Keratinocyte (primary cell): Measurements from ENCODE around the gene ARHGAP31. TPM values are rescaled to one million over a fixed set of nuclear protein-coding genes. Genes with fewer than 3 reads are reported as not detected.

Source experiments
- DNase-seq: peaks from one replicate; pipeline ENCODE4 v3.0.0-alpha.2; 2011; ENCODE audit warnings: low read depth, missing footprints, low spot score
- FAIRE-seq: peaks from 2 replicates; lab custom pipeline; 2011; peaks lifted over from hg19 to GRCh38; lab: Jason Lieb, UNC
- H2AFZ ChIP-seq: 2 replicates; pipeline ENCODE4 v1.6.0; 2012; ENCODE audit warnings: low read length, control low read depth, inconsistent platforms; ENCODE audit not compliant: control insufficient read depth
- H3K27ac ChIP-seq: 2 replicates; pipeline ENCODE4 v1.5.1; 2011; ENCODE audit warnings: low read length; ENCODE audit not compliant: control insufficient read depth, insufficient read depth
- H3K27me3 ChIP-seq: 3 replicates; pipeline ENCODE4 v1.6.0; 2011; ENCODE audit warnings: low read length; ENCODE audit not compliant: control insufficient read depth, insufficient read depth; ENCODE audit errors: extremely low read depth
- H3K36me3 ChIP-seq, 2 experiments: 2 replicates in 1 of 2; 3 replicates in 1 of 2; pipeline ENCODE4 v1.5.1; 2011; ENCODE audit warnings: low read length in 2 of 2, mild to moderate bottlenecking in 1 of 2; ENCODE audit not compliant: control insufficient read depth in 2 of 2, insufficient read depth in 2 of 2; ENCODE audit errors: extremely low read depth in 1 of 2
- H3K4me1 ChIP-seq: 3 replicates; pipeline ENCODE4 v1.5.1; 2011; ENCODE audit warnings: low read length; ENCODE audit not compliant: control insufficient read depth, insufficient read depth; ENCODE audit errors: extremely low read depth
- H3K4me2 ChIP-seq: 3 replicates; pipeline ENCODE4 v1.6.0; 2011; ENCODE audit warnings: low read depth, low read length; ENCODE audit not compliant: control insufficient read depth, insufficient read depth; ENCODE audit errors: extremely low read depth
- H3K4me3 ChIP-seq, 3 experiments: fragments of 200-600 bp in 1 of 3; sonication (generic) in 1 of 3; 2 replicates in 2 of 3; 3 replicates in 1 of 3; pipeline ENCODE4 v1.5.1; 2011 to 2016; ENCODE audit warnings: low read length in 3 of 3, mild to moderate bottlenecking in 3 of 3, control low read depth in 2 of 3, inconsistent platforms in 1 of 3, low read depth in 1 of 3, mixed read lengths in 1 of 3, mixed run types in 1 of 3, moderate library complexity in 1 of 3; ENCODE audit not compliant: control insufficient read depth in 2 of 3, insufficient read depth in 2 of 3; ENCODE audit errors: extremely low read depth in 1 of 3
- H3K79me2 ChIP-seq: 2 replicates; pipeline ENCODE4 v1.6.0; 2012; ENCODE audit warnings: low read length; ENCODE audit not compliant: control insufficient read depth, insufficient read depth
- H3K9ac ChIP-seq: 3 replicates; pipeline ENCODE4 v1.6.0; 2011; ENCODE audit warnings: low read length; ENCODE audit not compliant: control insufficient read depth, insufficient read depth; ENCODE audit errors: extremely low read depth
- H3K9me1 ChIP-seq: 3 replicates; pipeline ENCODE4 v1.6.0; 2011; ENCODE audit warnings: low read length; ENCODE audit not compliant: control insufficient read depth, insufficient read depth; ENCODE audit errors: extremely low read depth
- H3K9me3 ChIP-seq: 2 replicates; pipeline ENCODE4 v1.5.1; 2012; ENCODE audit warnings: low read depth, low read length; ENCODE audit not compliant: control insufficient read depth
- H4K20me1 ChIP-seq: 3 replicates; pipeline ENCODE4 v1.6.0; 2011; ENCODE audit warnings: low read length; ENCODE audit not compliant: control insufficient read depth, insufficient read depth; ENCODE audit errors: extremely low read depth
- CTCF ChIP-seq, 3 experiments: IDR thresholded peaks in 1 of 3; conservative IDR thresholded peaks in 1 of 3; optimal IDR thresholded peaks in 1 of 3; 2 replicates in 2 of 3; 3 replicates in 1 of 3; pipeline versions ENCODE3 to v1.5.1; 2011; ENCODE audit warnings: low read length in 3 of 3, mild to moderate bottlenecking in 3 of 3, moderate library complexity in 2 of 3, control low read depth in 1 of 3, inconsistent platforms in 1 of 3; ENCODE audit not compliant: insufficient read depth in 2 of 3; ENCODE audit errors: extremely low read depth in 1 of 3
- EZH2 ChIP-seq: IDR thresholded peaks from one replicate; pipeline ENCODE4 v1.6.1; 2012; ENCODE audit warnings: inconsistent platforms, mild to moderate bottlenecking, low read length, moderate library complexity
- dilution Hi-C: fragments of 300-500 bp; cut with MboI; formaldehyde crosslinking; loops from one replicate; pipeline ENCODE4 v1.7.0; 2020; ENCODE audit warnings: low sequenced_read_pairs; ENCODE audit not compliant: extremely low pct_ligation_motif_present
- polyA plus RNA-seq, 5 experiments: library from polyadenylated mRNA; depleted of rRNA in 3 of 5; stranded (reverse) in 3 of 5; stranded (forward) in 1 of 5; unstranded in 1 of 5; fragments of >200 nt; gene quantifications; 1 replicate in 1 of 5; 2 replicates in 3 of 5; 3 replicates in 1 of 5; pipeline versions ENCODE4 v1.2.1 to v1.2.3, GENCODE V29; 2011 to 2012; ENCODE audit warnings: missing spikeins in 2 of 5, low read depth in 1 of 5, low replicate concordance in 1 of 5

The ARHGAP31 gene
- polyA plus RNA-seq, 1 donor (not counting 4 experiments of a cell fraction or from before 2014, with no cell fraction given): 3.0 TPM

GRCh38 chr3:119365418-119365817, 71.2 kb downstream of the ARHGAP31 start:
- Histone ChIP-seq H3K4me2 (no peak overlapping the region), H3K9me3 (no peaks in the 10 kb centered on the region), H3K79me2 (no peaks in the 10 kb centered on the region), H3K9me1 (no peaks in the 10 kb centered on the region), H3K36me3 (no peaks in the 10 kb centered on the region), H3K4me3 (no peak overlapping the region), H3K9ac (no peak overlapping the region), H4K20me1 (no peaks in the 10 kb centered on the region), H3K27me3 (no peaks in the 10 kb centered on the region), H3K4me1 (no peaks in the 10 kb centered on the region), H3K27ac (no peak overlapping the region), H2AFZ (no peak overlapping the region)
- FAIRE-seq: no peak
- no peak for DNase-seq
- TF ChIP-seq CTCF (optimal IDR thresholded peaks at IDR 0.05 in 1 of 3, IDR thresholded peaks at IDR 0.05 in 1 of 3, conservative IDR thresholded peaks at IDR 0.05 in 1 of 3; ENCODE audit: extremely low read depth in 1 of 3, insufficient read depth in 2 of 3, low read length in 3 of 3) (no peak), EZH2 (no peak)
- dilution Hi-C loops: no loop called here

GRCh38 chr3:119367000-119367399, 72.8 kb downstream of the ARHGAP31 start:
- dilution Hi-C loops: no loop called here
- no peak overlapping the region for H3K27ac ChIP-seq
- H3K9me3 ChIP-seq: no peaks in the 10 kb centered on the region

More at GRCh38 chr3:119367000-119367399, 72.8 kb downstream of the ARHGAP31 start:
- Histone ChIP-seq H4K20me1 (no peaks in the 10 kb centered on the region), H3K4me3 (no peak overlapping the region), H3K9me1 (no peaks in the 10 kb centered on the region), H2AFZ (no peak overlapping the region), H3K4me2 (no peak overlapping the region), H3K36me3 (no peaks in the 10 kb centered on the region), H3K4me1 (no peaks in the 10 kb centered on the region), H3K79me2 (no peaks in the 10 kb centered on the region), H3K27me3 (no peaks in the 10 kb centered on the region), H3K9ac (no peak overlapping the region)
- no peak for FAIRE-seq
- no peak for DNase-seq
- TF ChIP-seq EZH2 (no peak), CTCF (optimal IDR thresholded peaks at IDR 0.05 in 1 of 3, IDR thresholded peaks at IDR 0.05 in 1 of 3, conservative IDR thresholded peaks at IDR 0.05 in 1 of 3; ENCODE audit: extremely low read depth in 1 of 3, insufficient read depth in 2 of 3, low read length in 3 of 3) (no peak)
